ENCODE data around the gene MRPL1. TPM values are rescaled to one million over a fixed set of nuclear protein-coding genes. Genes with fewer than 3 reads are reported as not detected.
"Not testable (repeated sequence)": the region's sequence is repeated elsewhere in the genome, so short reads cannot be mapped to it uniquely, and the experiment has no call there.

MRPL1 gene
- total RNA-seq, 1 donor from 2014 or later = 45.1 TPM

DNA sequence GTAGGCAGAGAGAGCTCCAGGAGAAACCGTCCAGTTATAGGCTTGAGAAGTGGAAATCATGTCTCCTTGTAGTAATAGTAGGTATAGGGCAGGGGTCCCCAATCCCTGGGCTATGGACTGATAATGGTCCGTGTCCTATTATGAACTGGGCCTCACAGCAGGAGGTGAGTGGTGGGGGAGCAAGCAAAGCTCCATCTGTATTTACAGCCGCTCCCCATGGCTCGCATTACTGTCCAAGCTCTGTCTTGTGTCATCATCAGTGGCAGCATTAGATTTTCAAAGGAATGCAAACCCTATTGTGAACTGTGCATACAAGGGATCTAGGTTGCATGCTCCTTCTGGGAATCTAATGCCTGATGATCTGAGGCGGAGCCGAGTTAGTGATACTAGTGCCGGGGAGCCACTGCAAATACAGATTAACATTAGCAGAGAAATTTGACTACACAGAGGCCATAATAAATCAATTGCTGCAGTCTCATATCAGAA lies 67.6 kb downstream of the MRPL1 start:
- peaks cover 14% of the 10 kb centered on the region for H3K36me3 Mint-ChIP-seq (ENCODE audit: low read depth)
- H3K4me1 Mint-ChIP-seq = no peaks in the 10 kb centered on the region
- no peaks in the 10 kb centered on the region for H3K27me3 Mint-ChIP-seq (ENCODE audit: low read depth)

DNA sequence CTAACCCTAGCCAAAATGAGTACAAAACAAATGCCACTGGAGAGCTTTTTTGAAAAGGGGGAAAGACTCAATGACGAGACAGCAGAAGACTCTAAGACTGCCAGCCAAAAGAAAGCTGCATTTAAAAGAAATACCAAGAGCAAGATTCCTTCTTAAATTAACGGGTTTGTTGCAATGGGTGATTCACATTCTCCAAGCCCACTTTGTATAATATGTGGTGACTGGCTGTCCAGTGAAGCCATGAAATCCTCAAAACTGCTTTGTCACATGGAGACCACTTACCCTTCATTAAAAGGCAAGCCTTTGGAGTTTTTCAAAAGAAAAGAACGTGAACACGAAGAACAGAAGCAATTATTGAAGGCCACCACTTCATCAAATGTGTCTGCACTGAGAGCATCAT lies 68.2 kb downstream of the MRPL1 start:
- Mint-ChIP-seq H3K27ac (ENCODE audit: unreplicated experiment) (no peak overlapping the region), H3K4me3 (no peak overlapping the region), H3K27me3 (ENCODE audit: low read depth) (no peaks in the 10 kb centered on the region)

More for the DNA sequence above, 67.6 kb downstream of the MRPL1 start:
- Mint-ChIP-seq H3K4me3 (no peak overlapping the region), H3K27ac (ENCODE audit: unreplicated experiment) (no peak overlapping the region), H3K9me3 (no peaks in the 10 kb centered on the region)
- TF ChIP-seq, protein P1, sequence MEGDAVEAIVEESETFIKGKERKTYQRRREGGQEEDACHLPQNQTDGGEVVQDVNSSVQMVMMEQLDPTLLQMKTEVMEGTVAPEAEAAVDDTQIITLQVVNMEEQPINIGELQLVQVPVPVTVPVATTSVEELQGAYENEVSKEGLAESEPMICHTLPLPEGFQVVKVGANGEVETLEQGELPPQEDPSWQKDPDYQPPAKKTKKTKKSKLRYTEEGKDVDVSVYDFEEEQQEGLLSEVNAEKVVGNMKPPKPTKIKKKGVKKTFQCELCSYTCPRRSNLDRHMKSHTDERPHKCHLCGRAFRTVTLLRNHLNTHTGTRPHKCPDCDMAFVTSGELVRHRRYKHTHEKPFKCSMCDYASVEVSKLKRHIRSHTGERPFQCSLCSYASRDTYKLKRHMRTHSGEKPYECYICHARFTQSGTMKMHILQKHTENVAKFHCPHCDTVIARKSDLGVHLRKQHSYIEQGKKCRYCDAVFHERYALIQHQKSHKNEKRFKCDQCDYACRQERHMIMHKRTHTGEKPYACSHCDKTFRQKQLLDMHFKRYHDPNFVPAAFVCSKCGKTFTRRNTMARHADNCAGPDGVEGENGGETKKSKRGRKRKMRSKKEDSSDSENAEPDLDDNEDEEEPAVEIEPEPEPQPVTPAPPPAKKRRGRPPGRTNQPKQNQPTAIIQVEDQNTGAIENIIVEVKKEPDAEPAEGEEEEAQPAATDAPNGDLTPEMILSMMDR (conservative IDR thresholded peaks at IDR 0.05) = no peak
- no peak for DNase-seq (ENCODE audit: low read depth, low spot score)

DNA sequence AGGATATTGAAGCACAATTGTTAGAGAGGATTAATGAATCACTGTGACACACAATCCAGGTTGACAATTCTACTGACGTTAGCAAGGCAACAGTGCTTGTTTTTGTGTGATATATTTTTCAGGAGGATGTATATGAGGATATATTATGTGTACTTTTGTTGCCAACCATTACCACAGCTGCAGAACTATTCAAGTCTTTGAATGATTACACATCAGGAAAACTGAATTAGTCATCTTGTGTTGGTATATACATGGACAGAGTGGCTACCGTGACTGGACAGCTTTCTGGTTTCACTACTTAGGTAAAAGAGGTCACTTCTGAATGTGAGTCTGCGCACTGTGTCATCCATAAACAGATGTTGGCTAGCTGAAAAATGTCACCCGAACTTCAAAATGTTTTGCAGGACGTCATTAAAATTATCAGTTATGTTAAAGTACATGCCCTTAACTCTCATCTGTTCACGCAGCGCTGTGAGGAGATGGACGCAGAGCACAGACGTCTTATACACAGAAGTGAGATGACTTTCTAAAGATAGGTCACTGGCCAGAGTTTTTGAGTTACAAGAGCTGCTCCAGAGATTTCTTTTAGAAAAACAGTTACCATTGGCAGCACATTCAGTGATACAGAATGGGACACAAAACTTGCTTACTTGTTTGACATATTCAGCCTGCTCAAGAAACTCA lies 69.0 kb downstream of the MRPL1 start:
- H3K4me1 Mint-ChIP-seq = no peaks in the 10 kb centered on the region
- H3K27me3 Mint-ChIP-seq (ENCODE audit: low read depth) = no peaks in the 10 kb centered on the region
- no peak for DNase-seq (ENCODE audit: low read depth, low spot score)
- H3K9me3 Mint-ChIP-seq = no peaks in the 10 kb centered on the region
- H3K4me3 Mint-ChIP-seq = no peak overlapping the region
- TF ChIP-seq, protein P1 (conservative IDR thresholded peaks at IDR 0.05) = no peak
- peaks cover 15% of the 10 kb centered on the region for H3K36me3 Mint-ChIP-seq (ENCODE audit: low read depth)
- no peak overlapping the region for H3K27ac Mint-ChIP-seq (ENCODE audit: unreplicated experiment)

More for the DNA sequence above, 68.2 kb downstream of the MRPL1 start:
- H3K4me1 Mint-ChIP-seq = no peaks in the 10 kb centered on the region
- TF ChIP-seq, protein P1 (conservative IDR thresholded peaks at IDR 0.05) = no peak
- H3K9me3 Mint-ChIP-seq = no peaks in the 10 kb centered on the region
- peaks cover 12% of the 10 kb centered on the region for H3K36me3 Mint-ChIP-seq (ENCODE audit: low read depth)
- no peak for DNase-seq (ENCODE audit: low read depth, low spot score)

DNA sequence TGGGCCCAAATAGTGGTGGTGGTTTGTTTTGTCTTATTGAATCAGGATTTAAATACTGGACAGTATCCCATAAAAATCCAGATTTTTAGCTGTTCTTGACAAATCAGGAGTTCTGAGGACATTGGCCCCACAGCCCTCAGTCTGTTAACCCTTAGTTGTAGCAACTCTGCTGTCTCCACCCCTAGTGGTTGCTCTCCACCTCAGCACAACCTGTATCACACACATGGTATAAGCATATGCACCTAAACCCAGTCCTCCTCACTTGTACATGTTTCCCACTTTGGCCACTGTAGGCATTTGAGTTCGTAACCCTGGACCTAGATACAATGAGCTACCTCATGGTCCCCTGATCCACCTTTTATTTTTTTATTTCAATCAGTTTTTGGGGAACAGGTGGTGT lies 75.9 kb downstream of the MRPL1 start:
- DNase-seq (ENCODE audit: low read depth, low spot score) = no peak
- Mint-ChIP-seq H3K27ac (ENCODE audit: unreplicated experiment) (peak overlapping the region; percentile 51), H3K36me3 (ENCODE audit: low read depth) (peaks cover 55% of the 10 kb centered on the region), H3K27me3 (ENCODE audit: low read depth) (no peaks in the 10 kb centered on the region), H3K9me3 (peaks cover 11% of the 10 kb centered on the region), H3K4me3 (no peak overlapping the region), H3K4me1 (no peaks in the 10 kb centered on the region)
- TF ChIP-seq, protein P1 (conservative IDR thresholded peaks at IDR 0.05) = no peak

DNA sequence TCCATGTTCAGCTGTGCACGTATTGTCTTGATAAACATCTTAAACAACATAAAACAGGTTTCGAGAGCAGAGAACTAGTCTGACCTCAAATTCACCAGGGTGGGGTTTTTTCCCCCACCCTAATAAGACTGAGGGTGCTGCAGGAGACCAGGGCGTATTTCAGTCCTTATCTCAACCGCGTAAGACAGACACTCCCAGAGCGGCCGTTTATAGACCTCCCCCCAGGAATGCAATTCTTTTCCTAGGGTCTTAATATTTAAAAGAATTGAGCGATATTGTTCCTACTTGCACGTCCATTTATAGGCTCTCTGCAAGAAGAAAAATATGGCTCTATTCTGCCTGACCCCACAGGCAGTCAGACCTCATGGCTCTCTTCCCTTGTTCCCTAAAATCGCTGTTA lies 83.3 kb downstream of the MRPL1 start:
- not testable (repeated sequence) for H3K9me3 Mint-ChIP-seq; H3K4me3 Mint-ChIP-seq; H3K27me3 Mint-ChIP-seq (ENCODE audit: low read depth); H3K4me1 Mint-ChIP-seq; H3K27ac Mint-ChIP-seq (ENCODE audit: unreplicated experiment); DNase-seq (ENCODE audit: low read depth, low spot score)
- H3K36me3 Mint-ChIP-seq (ENCODE audit: low read depth) = peaks cover 41% of the 10 kb centered on the region

DNA sequence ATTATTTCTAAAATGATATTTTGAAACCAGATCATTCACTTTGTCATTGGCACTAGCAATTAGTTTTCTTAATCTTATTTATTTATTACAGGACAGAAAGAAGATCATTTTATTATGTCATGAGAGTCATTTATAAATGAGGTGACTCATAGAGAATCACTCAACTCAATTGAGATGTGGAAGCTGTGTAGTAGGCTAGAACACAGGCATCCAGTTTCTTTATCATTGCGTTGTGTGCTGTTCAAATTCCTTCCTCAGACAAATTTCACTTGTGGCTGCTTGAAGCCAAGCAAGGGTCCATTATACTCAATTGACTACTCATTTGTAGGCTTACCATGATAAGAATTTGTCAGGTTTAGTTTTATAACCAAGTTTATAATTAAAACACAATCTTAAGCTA lies 87.6 kb downstream of the MRPL1 start:
- TF ChIP-seq, protein P1 (conservative IDR thresholded peaks at IDR 0.05) = no peak
- DNase-seq (ENCODE audit: low read depth, low spot score) = no peak
- H3K27ac Mint-ChIP-seq (ENCODE audit: unreplicated experiment) = no peak overlapping the region
- H3K27me3 Mint-ChIP-seq (ENCODE audit: low read depth) = no peaks in the 10 kb centered on the region
- H3K36me3 Mint-ChIP-seq (ENCODE audit: low read depth) = peaks cover 14% of the 10 kb centered on the region
- H3K9me3 Mint-ChIP-seq = peaks cover 3% of the 10 kb centered on the region
- no peaks in the 10 kb centered on the region for H3K4me1 Mint-ChIP-seq
- no peak overlapping the region for H3K4me3 Mint-ChIP-seq
